ENCODE measurements around the gene JAGN1. TPM values are rescaled to one million over a fixed set of nuclear protein-coding genes. Genes with fewer than 3 reads are reported as not detected.

JAGN1 gene
- total and polyA plus RNA-seq, 9 of the 15 experiments (the other 6 are each of a cell fraction or from before 2014, with no cell fraction given), result 31.6 to 77.8 (median 40.3) TPM

DNA sequence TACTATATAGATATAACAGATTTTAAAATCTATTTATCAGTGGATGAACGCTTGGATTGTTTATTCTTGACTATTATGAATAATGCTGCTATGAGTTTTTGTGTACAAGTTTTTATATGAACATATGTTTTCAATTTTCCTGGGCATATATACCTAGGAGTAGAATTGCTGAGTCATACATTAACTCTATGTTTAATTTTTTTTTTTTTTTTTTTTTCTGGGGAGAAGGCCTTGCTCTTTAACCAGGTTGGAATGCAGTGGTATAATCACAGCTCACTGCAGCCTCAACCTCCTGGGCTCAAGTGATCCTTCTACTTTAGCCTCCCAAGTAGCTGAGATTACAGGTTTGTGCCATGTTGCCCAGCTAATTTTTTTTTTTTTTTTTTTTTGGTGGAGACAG lies 19.4 kb upstream of the JAGN1 start:
- no peaks in the 10 kb centered on the region for H4K20me1 ChIP-seq (replicated peaks; ENCODE audit: control insufficient read depth, insufficient read depth, low read length)
- ChIA-PET CTCF (ENCODE audit: low intra/inter-chr PET ratio) (no interaction called here), POLR2A (interaction anchor here (1.3 kb wide), 1 partner anchor 14 kb away, joined by 10 read pairs; no protein-coding TSS in a partner anchor)
- no peaks in the 10 kb centered on the region for H3K79me2 ChIP-seq (ENCODE audit: control insufficient read depth, insufficient read depth, low read length)
- BruUV-seq (replicated peaks), result no TSS peak
- no peaks in the 10 kb centered on the region for H3K27me3 ChIP-seq (ENCODE audit: control insufficient read depth in 2 of 2, insufficient read depth in 2 of 2, low read length in 2 of 2)
- H3K36me3 ChIP-seq (ENCODE audit: control insufficient read depth, insufficient read depth, low read length), result no peaks in the 10 kb centered on the region
- 0% methylated on average over 1 of the region's 1 CpG for WGBS (ENCODE audit: insufficient coverage, low coverage, missing lambda C conversion rate)
- no peak overlapping the region; a peak in 1 of 4 replicates for H3K9ac ChIP-seq (ENCODE audit: insufficient read depth in 1 of 2, low read depth in 2 of 2, low read length in 2 of 2)
- H3K4me2 ChIP-seq (ENCODE audit: insufficient read depth, low read length), result no peak overlapping the region
- FAIRE-seq (no peak), ATAC-seq (peak; percentile 31; the same call in 2 of the 3 replicates), DNase-seq (ENCODE audit: extremely low read depth in 1 of 4, low spot score in 3 of 4) (no peak)
- no peak overlapping the region for H3K4me3 ChIP-seq
- intact Hi-C loops (cut with micrococcal nuclease), result no loop called here
- peaks cover 0 to 6% of the 10 kb centered on the region in 2 experiments; a peak in 3 of 5 replicates for H3K4me1 ChIP-seq (replicated peaks in 1 of 2; ENCODE audit: control insufficient read depth in 2 of 2, insufficient read depth in 2 of 2, low read length in 2 of 2)
- in situ Hi-C loops (cut with MboI), result no loop called here
- H3K9me1 ChIP-seq (ENCODE audit: control insufficient read depth, insufficient read depth, low read length), result no peaks in the 10 kb centered on the region
- H3K27ac ChIP-seq (ENCODE audit: extremely low read depth, low read depth, low read length), result 0 out of 3 replicates have a peak overlapping the region, but pooled peaks have one; percentile 15
- H2AFZ ChIP-seq (ENCODE audit: low read depth, low read length), result peak overlapping the region; percentile 29
- no peaks in the 10 kb centered on the region for H3K9me3 ChIP-seq (replicated peaks; ENCODE audit: control insufficient read depth, insufficient read depth, low read depth, low read length)
- TF ChIP-seq BACH1 (tag; IDR thresholded peaks at IDR 0.05), result peak; percentile 90
- no peak for TF ChIP-seq ZNF274 (IDR thresholded peaks at IDR 0.05; ENCODE audit: borderline replicate concordance, low read depth, low read length)
- TF ChIP-seq CHD4 (IDR thresholded peaks at IDR 0.05; ENCODE audit: insufficient read depth, insufficient replicate concordance, low read depth, low read length, poor library complexity, severe bottlenecking), result no peak
- no peak for TF ChIP-seq MTA2 (IDR thresholded peaks at IDR 0.05; ENCODE audit: low read depth)
- TF ChIP-seq TEAD1 (CRISPR knock-in tag; IDR thresholded peaks at IDR 0.05), result no peak
- TF ChIP-seq EP300 (IDR thresholded peaks at IDR 0.05; ENCODE audit: low read length), result peak; percentile 21; the same call in 1 of the 2 replicates
- no peak for TF ChIP-seq TFAM (CRISPR knock-in tag; conservative IDR thresholded peaks at IDR 0.05)
- TF ChIP-seq NFE2 (IDR thresholded peaks at IDR 0.05; ENCODE audit: low read depth), result peak; percentile 83
- 0 out of 2 replicates have a peak, but pooled peaks have one; percentile 5 for TF ChIP-seq ADNP (tag; IDR thresholded peaks at IDR 0.05)
- peak; percentile 52; the same call in 1 of the 2 replicates for TF ChIP-seq ARID1B (IDR thresholded peaks at IDR 0.05)
- TF ChIP-seq TRIM24 (IDR thresholded peaks at IDR 0.05), result no peak
- TF ChIP-seq FOXJ2 (tag; IDR thresholded peaks at IDR 0.05), result no peak
- no peak for TF ChIP-seq NFYB (IDR thresholded peaks at IDR 0.05; ENCODE audit: extremely low read depth, insufficient read length)
- no peak for TF ChIP-seq CC2D1A (IDR thresholded peaks at IDR 0.05)
- no peak for TF ChIP-seq ZNF12 (CRISPR knock-in tag; IDR thresholded peaks at IDR 0.05)
- TF ChIP-seq USF1 (CRISPR knock-in tag; IDR thresholded peaks at IDR 0.05), result no peak
- TF ChIP-seq MAFG (tag; conservative IDR thresholded peaks at IDR 0.05), result peak; percentile 99
- TF ChIP-seq, protein P1, sequence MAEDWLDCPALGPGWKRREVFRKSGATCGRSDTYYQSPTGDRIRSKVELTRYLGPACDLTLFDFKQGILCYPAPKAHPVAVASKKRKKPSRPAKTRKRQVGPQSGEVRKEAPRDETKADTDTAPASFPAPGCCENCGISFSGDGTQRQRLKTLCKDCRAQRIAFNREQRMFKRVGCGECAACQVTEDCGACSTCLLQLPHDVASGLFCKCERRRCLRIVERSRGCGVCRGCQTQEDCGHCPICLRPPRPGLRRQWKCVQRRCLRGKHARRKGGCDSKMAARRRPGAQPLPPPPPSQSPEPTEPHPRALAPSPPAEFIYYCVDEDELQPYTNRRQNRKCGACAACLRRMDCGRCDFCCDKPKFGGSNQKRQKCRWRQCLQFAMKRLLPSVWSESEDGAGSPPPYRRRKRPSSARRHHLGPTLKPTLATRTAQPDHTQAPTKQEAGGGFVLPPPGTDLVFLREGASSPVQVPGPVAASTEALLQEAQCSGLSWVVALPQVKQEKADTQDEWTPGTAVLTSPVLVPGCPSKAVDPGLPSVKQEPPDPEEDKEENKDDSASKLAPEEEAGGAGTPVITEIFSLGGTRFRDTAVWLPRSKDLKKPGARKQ (CRISPR knock-in tag; IDR thresholded peaks at IDR 0.05), result no peak
- TF ChIP-seq CREB3L1 (IDR thresholded peaks at IDR 0.05; ENCODE audit: borderline replicate concordance, low read depth), result no peak
- TF ChIP-seq TEAD4 (IDR thresholded peaks at IDR 0.05; ENCODE audit: low read length), result no peak
- no peak for TF ChIP-seq TEAD4 (CRISPR knock-in tag; IDR thresholded peaks at IDR 0.05; ENCODE audit: borderline replicate concordance)
- no peak for TF ChIP-seq HLTF (IDR thresholded peaks at IDR 0.05)

Data from K562 (cell line).